ENCODE measurements around the gene TNS3. TPM values are rescaled to one million over a fixed set of nuclear protein-coding genes. Genes with fewer than 3 reads are reported as not detected.
A peak's percentile ranks its signal among the peaks of the same experiment; 100 is the strongest.
"Not testable (repeated sequence)": the region's sequence is repeated elsewhere in the genome, so short reads cannot be mapped to it uniquely, and the experiment has no call there.

Gene TNS3
- total RNA-seq, 5 donors from 2014 or later (not counting 1 experiment from before 2014, with no cell fraction given) = 0.58 to 3.7 (median 2.0) TPM

DNA sequence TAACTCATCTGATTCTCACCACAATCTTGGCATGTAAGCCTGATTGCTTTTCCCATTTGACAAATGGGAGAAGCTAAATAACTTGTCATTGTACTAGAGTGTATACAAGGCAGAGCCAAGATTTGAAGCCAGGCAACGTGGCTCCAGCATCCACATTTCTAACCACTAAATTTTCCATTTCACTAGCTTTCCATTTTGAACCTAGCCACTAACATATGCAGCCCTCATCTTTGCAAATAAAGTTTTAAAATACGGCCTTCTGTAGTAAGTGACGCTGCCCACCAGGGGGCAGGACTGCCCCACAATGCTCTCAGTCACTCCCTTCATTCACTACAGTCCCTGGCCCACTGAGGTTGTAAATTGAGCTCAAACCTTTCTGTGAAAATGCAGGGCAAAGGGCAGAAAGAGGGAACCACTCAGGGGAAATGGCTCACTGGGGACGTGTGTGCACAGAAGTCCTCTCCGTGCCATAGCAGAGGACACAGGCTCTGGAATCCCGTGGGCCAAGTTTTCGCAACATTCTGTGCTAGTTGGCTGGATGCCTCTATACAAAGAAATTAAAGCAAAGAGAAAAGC is 315.7 kb downstream of the TNS3 start:
- Mint-ChIP-seq H3K9me3 (peaks cover 0 to 3% (median 0%) of the 10 kb centered on the region in 3 donors), H3K4me1 (no peaks in the 10 kb centered on the region), H3K4me3 (no peak overlapping the region), H3K27ac (no peak overlapping the region), H3K36me3 (no peaks in the 10 kb centered on the region), H3K27me3 (no peaks in the 10 kb centered on the region)
- ChIA-PET CTCF (interaction anchor here (0.8 to 2.1 kb wide), 4 partner anchors 10 to 553 kb away, joined by 3 to 13 read pairs (median 4); no protein-coding TSS in a partner anchor), POLR2A (no interaction called here)
- DNase-seq (peak in 8 of 35 experiments; percentile 4 to 34 (median 10)), ATAC-seq (replicated peaks in 1 of 4) (no peak)
- Histone ChIP-seq H3K4me1 (ENCODE audit: control insufficient read depth in 1 of 2, extremely low read depth in 1 of 2, insufficient read depth in 2 of 2, low read length in 2 of 2) (no peaks in the 10 kb centered on the region), H3K4me3 (ENCODE audit: control insufficient read depth in 1 of 2, extremely low read depth in 1 of 2, low read length in 1 of 2) (no peak overlapping the region), H3K27me3 (replicated peaks in 1 of 2; ENCODE audit: control insufficient read depth in 2 of 2, extremely low read depth in 1 of 2, insufficient read depth in 2 of 2, low read length in 1 of 2) (no peaks in the 10 kb centered on the region), H3K9me3 (no peaks in the 10 kb centered on the region), H3K27ac (ENCODE audit: low read length) (no peak overlapping the region), H3K36me3 (ENCODE audit: control insufficient read depth in 2 of 2, extremely low read depth in 1 of 2, insufficient read depth in 1 of 2, low read length in 1 of 2) (no peaks in the 10 kb centered on the region)
- WGBS (ENCODE audit: insufficient coverage) = no CpG with 5 or more reads among the region's 7 CpGs

DNA sequence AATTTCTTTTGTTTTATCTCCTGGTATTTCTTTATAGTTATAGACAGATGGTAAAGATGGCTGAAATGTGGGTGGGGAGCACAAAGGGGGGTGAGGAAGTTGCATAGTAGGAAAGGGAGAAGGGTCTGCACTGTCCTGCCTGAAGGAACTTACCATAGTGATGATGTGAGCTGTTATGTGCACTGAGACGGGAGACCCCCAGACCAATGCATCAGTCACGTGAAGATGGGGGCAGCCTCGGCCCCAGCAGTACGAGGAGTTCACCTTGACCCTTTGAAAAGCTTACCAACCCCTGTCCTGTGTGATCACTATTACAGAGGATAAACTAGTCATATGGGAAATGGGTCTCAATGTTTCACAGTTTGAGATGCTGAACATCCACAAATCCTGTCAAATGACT is 316.3 kb downstream of the TNS3 start:
- H3K9me3 ChIP-seq = no peaks in the 10 kb centered on the region
- no peak overlapping the region for H3K27ac ChIP-seq (ENCODE audit: low read length)
- Mint-ChIP-seq H3K36me3 (no peaks in the 10 kb centered on the region), H3K4me1 (no peaks in the 10 kb centered on the region), H3K9me3 (peaks cover 0 to 3% (median 0%) of the 10 kb centered on the region in 3 donors), H3K27ac (no peak overlapping the region), H3K27me3 (no peaks in the 10 kb centered on the region), H3K4me3 (no peak overlapping the region)
- H3K4me1 ChIP-seq (ENCODE audit: control insufficient read depth in 1 of 2, extremely low read depth in 1 of 2, insufficient read depth in 2 of 2, low read length in 2 of 2) = no peaks in the 10 kb centered on the region
- no peaks in the 10 kb centered on the region for H3K36me3 ChIP-seq (ENCODE audit: control insufficient read depth in 2 of 2, extremely low read depth in 1 of 2, insufficient read depth in 1 of 2, low read length in 1 of 2)
- no peak for ATAC-seq (replicated peaks in 1 of 4)
- ChIA-PET CTCF (interaction anchor here in 1 of 2 donors (0.8 to 2.1 kb wide), 3 partner anchors 10 to 554 kb away, joined by 3 to 13 read pairs (median 5); no protein-coding TSS in a partner anchor), POLR2A (no interaction called here)
- H3K4me3 ChIP-seq (ENCODE audit: control insufficient read depth in 1 of 2, extremely low read depth in 1 of 2, low read length in 1 of 2) = no peak overlapping the region
- WGBS (ENCODE audit: insufficient coverage) = no CpG with 5 or more reads among the region's 4 CpGs
- no peaks in the 10 kb centered on the region for H3K27me3 ChIP-seq (replicated peaks in 1 of 2; ENCODE audit: control insufficient read depth in 2 of 2, extremely low read depth in 1 of 2, insufficient read depth in 2 of 2, low read length in 1 of 2)
- DNase-seq = no peak

DNA sequence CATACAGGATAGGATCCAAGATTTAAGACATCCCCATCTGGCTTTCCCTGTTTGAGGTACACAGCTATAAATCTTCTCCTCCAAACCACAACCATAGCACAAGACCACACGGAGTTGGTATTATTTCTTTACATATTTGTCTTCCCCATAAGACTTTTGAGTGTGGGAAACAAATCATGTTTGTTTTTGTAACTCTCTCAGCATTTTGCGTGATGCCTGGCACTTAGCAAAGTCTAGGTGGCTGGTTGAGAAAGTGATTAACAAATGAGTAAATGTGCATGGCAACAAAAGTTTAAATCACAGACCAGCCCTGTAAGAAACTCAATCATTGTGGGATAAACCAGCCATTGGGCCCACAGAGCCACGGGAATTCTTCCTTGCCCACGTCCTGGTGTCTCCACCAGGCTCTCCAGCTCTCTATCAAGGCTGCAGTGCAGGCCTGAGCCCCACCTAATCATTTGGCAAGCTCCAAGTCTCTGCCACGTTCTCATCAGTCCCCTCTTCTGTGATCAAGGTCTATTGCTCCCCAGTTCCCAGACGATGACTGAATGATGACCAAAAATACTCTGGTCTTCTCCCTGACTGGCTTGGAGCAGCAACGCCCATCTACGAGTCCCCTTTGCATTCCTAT is 317.8 kb downstream of the TNS3 start:
- CTCF ChIA-PET = no interaction called here
- H3K36me3 Mint-ChIP-seq = no peaks in the 10 kb centered on the region
- peaks cover 0 to 5% of the 10 kb centered on the region in 2 donors for H3K27me3 Mint-ChIP-seq
- Histone ChIP-seq H3K4me1 (ENCODE audit: control insufficient read depth in 1 of 2, extremely low read depth in 1 of 2, insufficient read depth in 2 of 2, low read length in 2 of 2) (no peaks in the 10 kb centered on the region), H3K27ac (ENCODE audit: low read length) (no peak overlapping the region), H3K9me3 (no peaks in the 10 kb centered on the region), H3K4me3 (ENCODE audit: control insufficient read depth in 1 of 2, extremely low read depth in 1 of 2, low read length in 1 of 2) (no peak overlapping the region), H3K36me3 (ENCODE audit: control insufficient read depth in 2 of 2, extremely low read depth in 1 of 2, insufficient read depth in 1 of 2, low read length in 1 of 2) (no peaks in the 10 kb centered on the region), H3K27me3 (replicated peaks in 1 of 2; ENCODE audit: control insufficient read depth in 2 of 2, extremely low read depth in 1 of 2, insufficient read depth in 2 of 2, low read length in 1 of 2) (no peaks in the 10 kb centered on the region)
- ATAC-seq (replicated peaks in 1 of 4) (no peak), DNase-seq (no peak)
- no peaks in the 10 kb centered on the region for H3K4me1 Mint-ChIP-seq
- POLR2A ChIA-PET = no interaction called here
- H3K4me3 Mint-ChIP-seq = no peak overlapping the region
- no peak overlapping the region for H3K27ac Mint-ChIP-seq
- 66% methylated on average over 6 of the region's 8 CpGs for WGBS (ENCODE audit: insufficient coverage)
- peaks cover 0 to 5% (median 3%) of the 10 kb centered on the region in 3 donors for H3K9me3 Mint-ChIP-seq

DNA sequence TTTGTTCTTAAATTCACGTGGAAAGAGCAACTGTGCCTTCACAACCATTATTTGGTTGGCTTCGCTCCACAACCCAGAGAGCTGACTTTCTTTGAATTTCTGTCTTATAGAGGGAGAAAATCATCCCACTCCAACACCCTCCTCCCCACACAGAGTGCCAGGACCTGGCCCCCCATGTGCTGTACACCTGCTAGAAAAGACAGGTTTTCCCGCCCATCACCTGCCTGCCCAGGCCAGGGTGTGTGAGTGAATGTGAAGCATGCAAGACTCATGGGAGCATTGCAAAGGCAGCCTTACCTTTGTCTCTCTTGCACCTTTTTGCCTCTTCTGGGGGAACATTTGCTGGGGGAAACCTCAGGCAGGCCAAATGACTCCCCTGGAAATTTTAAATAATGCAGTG is 319.0 kb downstream of the TNS3 start:
- no peak for ATAC-seq (replicated peaks in 1 of 4)
- H3K4me3 Mint-ChIP-seq = no peak overlapping the region

DNA sequence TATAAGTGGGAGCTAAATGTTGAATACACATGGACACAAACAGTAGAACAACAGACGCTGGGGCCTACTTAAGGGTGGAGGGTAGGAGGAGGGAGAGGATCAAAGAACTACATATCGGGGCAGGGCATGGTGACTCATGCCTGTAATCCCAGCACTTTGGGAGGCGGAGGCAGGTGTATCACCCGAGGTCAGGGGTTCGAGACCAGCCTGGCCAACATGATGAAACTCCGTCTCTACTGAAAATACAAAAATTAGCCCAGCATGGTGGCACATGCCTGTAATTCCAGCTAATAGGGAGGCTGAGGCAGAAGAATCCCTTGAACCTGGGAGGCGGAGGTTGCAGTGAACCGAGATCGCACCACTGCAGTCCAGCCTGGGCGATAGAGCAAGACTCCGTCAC is 319.8 kb downstream of the TNS3 start:
- H3K4me1 Mint-ChIP-seq; H3K9me3 ChIP-seq; H3K36me3 Mint-ChIP-seq; H3K4me3 Mint-ChIP-seq; H3K4me3 ChIP-seq (ENCODE audit: control insufficient read depth in 1 of 2, extremely low read depth in 1 of 2, low read length in 1 of 2); H3K27ac Mint-ChIP-seq; H3K9me3 Mint-ChIP-seq; H3K36me3 ChIP-seq (ENCODE audit: control insufficient read depth in 2 of 2, extremely low read depth in 1 of 2, insufficient read depth in 1 of 2, low read length in 1 of 2); CTCF ChIA-PET; H3K27me3 Mint-ChIP-seq; H3K27me3 ChIP-seq (replicated peaks in 1 of 2; ENCODE audit: control insufficient read depth in 2 of 2, extremely low read depth in 1 of 2, insufficient read depth in 2 of 2, low read length in 1 of 2); H3K27ac ChIP-seq (ENCODE audit: low read length); DNase-seq; ATAC-seq (replicated peaks in 1 of 4); H3K4me1 ChIP-seq (ENCODE audit: control insufficient read depth in 1 of 2, extremely low read depth in 1 of 2, insufficient read depth in 2 of 2, low read length in 2 of 2); POLR2A ChIA-PET: not testable (repeated sequence)
- 82% methylated on average over 6 of the region's 11 CpGs for WGBS (ENCODE audit: insufficient coverage)

More for the DNA sequence above, 319.0 kb downstream of the TNS3 start:
- Mint-ChIP-seq H3K27ac (no peak overlapping the region), H3K27me3 (peaks cover 0 to 5% of the 10 kb centered on the region in 2 donors), H3K4me1 (no peaks in the 10 kb centered on the region), H3K9me3 (peaks cover 0 to 5% (median 2%) of the 10 kb centered on the region in 3 donors), H3K36me3 (no peaks in the 10 kb centered on the region)
- no peaks in the 10 kb centered on the region for H3K27me3 ChIP-seq (replicated peaks in 1 of 2; ENCODE audit: control insufficient read depth in 2 of 2, extremely low read depth in 1 of 2, insufficient read depth in 2 of 2, low read length in 1 of 2)
- H3K4me1 ChIP-seq (ENCODE audit: control insufficient read depth in 1 of 2, extremely low read depth in 1 of 2, insufficient read depth in 2 of 2, low read length in 2 of 2) = no peaks in the 10 kb centered on the region
- ChIA-PET CTCF (no interaction called here), POLR2A (no interaction called here)
- DNase-seq = no peak
- WGBS (ENCODE audit: insufficient coverage) = no CpG with 5 or more reads among the region's 3 CpGs
- H3K9me3 ChIP-seq = no peaks in the 10 kb centered on the region
- no peaks in the 10 kb centered on the region for H3K36me3 ChIP-seq (ENCODE audit: control insufficient read depth in 2 of 2, extremely low read depth in 1 of 2, insufficient read depth in 1 of 2, low read length in 1 of 2)
- H3K27ac ChIP-seq (ENCODE audit: low read length) = no peak overlapping the region
- no peak overlapping the region for H3K4me3 ChIP-seq (ENCODE audit: control insufficient read depth in 1 of 2, extremely low read depth in 1 of 2, low read length in 1 of 2)

DNA sequence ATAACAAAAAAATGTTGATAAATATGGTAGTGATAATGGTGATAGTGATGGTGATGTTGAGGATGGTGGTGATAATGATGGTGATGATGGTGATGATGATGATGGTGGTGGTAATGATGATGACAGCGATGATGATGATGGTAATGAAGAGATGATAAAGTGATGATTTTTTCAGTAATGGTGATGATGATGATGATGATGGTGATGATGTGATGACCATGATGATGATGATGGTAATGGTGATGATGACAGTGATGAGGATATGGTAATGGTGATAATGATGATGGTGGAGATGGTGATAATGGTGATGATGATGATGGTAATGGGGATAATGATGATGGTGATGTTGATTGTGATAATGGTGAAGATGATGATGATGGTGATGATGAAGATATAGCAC is 321.6 kb downstream of the TNS3 start:
- no peak overlapping the region for H3K4me3 ChIP-seq (ENCODE audit: control insufficient read depth in 1 of 2, extremely low read depth in 1 of 2, low read length in 1 of 2)
- H3K27me3 ChIP-seq (replicated peaks in 1 of 2; ENCODE audit: control insufficient read depth in 2 of 2, extremely low read depth in 1 of 2, insufficient read depth in 2 of 2, low read length in 1 of 2) = peaks cover 0 to 9% of the 10 kb centered on the region in 2 experiments
- Mint-ChIP-seq H3K9me3 (peaks cover 0 to 5% (median 0%) of the 10 kb centered on the region in 3 donors), H3K27me3 (peaks cover 10 to 13% of the 10 kb centered on the region in 2 donors), H3K4me1 (peaks cover 2 to 5% (median 5%) of the 10 kb centered on the region in 3 donors), H3K4me3 (no peak overlapping the region), H3K27ac (no peak overlapping the region), H3K36me3 (no peaks in the 10 kb centered on the region)
- 78% methylated on average over 1 of the region's 1 CpG for whole genome bisulfite sequencing (ENCODE audit: insufficient coverage)
- H3K27ac ChIP-seq (ENCODE audit: low read length) = no peak overlapping the region
- no peak for DNase-seq
- no peak for ATAC-seq (replicated peaks in 1 of 4)
- ChIA-PET CTCF (no interaction called here), POLR2A (no interaction called here)
- no peaks in the 10 kb centered on the region for H3K36me3 ChIP-seq (ENCODE audit: control insufficient read depth in 2 of 2, extremely low read depth in 1 of 2, insufficient read depth in 1 of 2, low read length in 1 of 2)
- H3K9me3 ChIP-seq = no peaks in the 10 kb centered on the region
- no peaks in the 10 kb centered on the region for H3K4me1 ChIP-seq (ENCODE audit: control insufficient read depth in 1 of 2, extremely low read depth in 1 of 2, insufficient read depth in 2 of 2, low read length in 2 of 2)
